GM19238 (cell line): ENCODE data around the gene TEDC2.
A peak's percentile ranks its signal among the peaks of the same experiment; 100 is the strongest.

Experiments used
- DNase-seq: peaks from one replicate; pipeline ENCODE4 v3.0.0; 2011; ENCODE audit warnings: low spot score; ENCODE audit not compliant: insufficient read length

TEDC2 gene

DNA sequence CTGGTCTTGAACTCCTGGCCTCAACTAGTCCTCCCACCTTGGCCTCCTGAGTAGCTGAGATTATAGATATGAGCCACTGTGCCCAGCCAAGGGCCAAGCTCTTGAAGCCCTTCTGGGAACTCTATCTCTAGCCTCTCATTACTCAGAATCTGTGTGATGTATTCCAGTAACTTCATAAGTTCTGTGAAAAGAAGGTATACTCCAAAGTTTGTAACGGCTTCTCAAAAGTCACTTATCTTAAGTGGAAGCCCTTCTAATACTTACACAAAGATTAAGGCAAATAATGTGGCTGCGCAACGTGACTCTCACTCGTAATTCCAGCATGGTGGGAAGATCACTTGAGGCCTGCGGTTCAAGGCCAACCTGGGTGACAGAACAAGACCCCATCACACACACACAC, 34.7 kb downstream of the TEDC2 start:
- no peak for DNase-seq

DNA sequence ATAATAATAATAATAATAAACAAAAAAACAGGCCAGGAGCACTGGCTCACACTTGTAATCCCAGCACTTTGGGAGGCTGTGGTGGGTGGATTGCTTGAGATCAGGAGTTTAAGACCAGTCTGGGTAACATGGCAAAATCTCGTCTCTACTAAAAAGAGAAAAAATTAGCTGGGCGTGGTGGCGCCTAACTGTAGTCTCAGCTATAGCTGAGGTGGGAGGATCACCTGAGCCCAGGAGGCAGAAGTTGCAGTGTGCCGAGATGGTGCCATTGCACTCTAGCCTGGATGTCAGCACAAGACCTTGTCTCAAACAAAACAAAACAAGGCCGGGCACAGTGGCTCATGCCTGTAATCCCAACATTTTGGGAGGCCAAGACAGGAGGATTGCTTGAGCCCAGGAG, 35.1 kb downstream of the TEDC2 start:
- DNase-seq, result no peak

DNA sequence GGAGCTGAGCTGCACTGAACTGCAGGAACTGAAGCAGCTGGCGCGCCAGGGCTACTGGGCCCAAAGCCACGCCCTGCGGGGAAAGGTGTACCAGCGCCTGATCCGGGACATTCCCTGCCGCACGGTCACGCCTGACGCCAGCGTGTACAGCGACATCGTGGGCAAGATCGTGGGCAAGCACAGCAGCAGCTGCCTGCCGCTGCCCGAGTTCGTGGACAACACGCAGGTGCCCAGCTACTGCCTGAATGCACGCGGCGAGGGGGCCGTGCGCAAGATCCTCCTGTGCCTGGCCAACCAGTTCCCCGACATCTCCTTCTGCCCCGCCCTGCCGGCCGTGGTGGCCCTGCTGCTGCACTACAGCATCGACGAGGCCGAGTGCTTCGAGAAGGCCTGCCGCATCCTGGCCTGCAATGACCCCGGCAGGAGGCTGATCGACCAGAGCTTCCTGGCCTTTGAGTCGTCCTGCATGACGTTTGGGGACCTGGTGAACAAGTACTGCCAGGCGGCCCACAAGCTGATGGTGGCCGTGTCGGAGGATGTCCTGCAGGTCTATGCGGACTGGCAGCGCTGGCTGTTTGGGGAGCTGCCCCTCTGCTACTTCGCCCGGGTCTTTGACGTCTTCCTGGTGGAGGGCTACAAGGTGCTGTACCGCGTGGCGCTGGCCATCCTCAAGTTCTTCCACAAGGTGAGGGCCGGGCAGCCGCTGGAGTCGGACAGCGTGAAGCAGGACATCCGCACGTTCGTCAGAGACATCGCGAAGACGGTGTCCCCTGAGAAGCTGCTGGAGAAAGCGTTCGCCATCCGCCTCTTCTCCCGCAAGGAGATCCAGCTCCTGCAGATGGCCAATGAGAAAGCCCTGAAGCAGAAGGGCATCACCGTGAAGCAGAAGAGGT, 36.6 kb downstream of the TEDC2 start:
- DNase-seq, result no peak

DNA sequence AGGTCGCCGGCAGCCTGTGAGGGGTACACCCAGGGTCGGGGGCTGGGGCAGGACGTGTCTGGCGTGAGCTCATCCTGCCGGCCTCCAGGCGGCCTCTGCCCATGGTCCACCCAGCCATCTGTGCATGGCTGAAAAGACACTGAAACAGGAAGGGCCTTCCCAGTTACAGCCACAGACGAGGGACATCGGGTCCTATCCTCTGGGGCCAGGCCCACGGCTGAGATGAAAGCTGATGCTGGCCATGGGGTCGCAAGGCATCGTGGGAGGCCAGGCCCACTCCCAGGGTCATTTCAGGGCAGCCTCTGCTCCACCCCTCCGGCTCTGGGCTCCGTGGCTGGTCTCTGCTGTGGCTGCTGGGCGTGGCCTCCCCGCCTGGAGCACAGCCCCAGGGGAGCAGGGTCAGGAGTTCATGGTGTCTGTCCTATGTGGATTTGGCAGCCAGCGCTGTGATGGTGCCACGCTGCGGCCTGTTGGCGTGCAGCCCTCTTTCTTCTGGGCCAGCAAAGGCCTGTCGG, 37.3 kb downstream of the TEDC2 start:
- no peak for DNase-seq

DNA sequence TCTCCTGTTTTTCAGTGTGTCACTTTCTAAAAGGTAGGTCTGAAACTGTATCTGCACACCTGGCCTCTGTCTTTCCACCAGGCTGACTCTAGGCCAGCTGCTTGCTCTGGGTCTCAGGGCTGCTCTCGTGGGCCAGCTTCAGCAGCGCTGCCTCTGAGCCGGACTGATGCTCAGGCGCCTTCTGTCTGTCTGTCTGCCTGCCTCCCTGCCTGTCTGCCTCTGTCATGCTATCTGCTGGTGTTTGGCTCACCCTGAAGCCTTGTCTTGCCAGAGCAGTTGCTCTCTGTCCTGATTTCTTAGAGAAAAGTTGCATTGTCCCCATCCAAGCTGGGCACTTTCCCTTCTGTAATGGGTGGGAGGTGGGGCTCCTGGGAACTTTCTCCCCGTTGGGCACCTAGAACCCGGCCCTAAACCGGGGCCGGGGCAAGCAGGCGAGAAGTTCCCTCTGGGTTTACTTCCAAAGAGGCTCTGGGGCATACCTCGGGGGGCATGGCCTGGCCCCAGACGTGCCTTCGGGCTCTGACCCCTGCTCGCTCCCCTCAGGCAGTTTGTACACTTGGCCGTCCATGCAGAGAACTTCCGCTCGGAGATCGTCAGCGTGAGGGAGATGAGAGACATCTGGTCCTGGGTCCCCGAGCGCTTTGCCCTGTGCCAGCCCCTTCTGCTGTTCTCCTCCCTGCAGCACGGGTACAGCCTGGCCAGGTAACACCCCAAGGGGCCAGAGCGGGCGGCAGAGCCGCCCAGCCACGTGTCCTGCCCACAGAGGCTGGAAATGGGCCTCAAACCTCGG, 38.0 kb downstream of the TEDC2 start:
- no peak for DNase-seq

DNA sequence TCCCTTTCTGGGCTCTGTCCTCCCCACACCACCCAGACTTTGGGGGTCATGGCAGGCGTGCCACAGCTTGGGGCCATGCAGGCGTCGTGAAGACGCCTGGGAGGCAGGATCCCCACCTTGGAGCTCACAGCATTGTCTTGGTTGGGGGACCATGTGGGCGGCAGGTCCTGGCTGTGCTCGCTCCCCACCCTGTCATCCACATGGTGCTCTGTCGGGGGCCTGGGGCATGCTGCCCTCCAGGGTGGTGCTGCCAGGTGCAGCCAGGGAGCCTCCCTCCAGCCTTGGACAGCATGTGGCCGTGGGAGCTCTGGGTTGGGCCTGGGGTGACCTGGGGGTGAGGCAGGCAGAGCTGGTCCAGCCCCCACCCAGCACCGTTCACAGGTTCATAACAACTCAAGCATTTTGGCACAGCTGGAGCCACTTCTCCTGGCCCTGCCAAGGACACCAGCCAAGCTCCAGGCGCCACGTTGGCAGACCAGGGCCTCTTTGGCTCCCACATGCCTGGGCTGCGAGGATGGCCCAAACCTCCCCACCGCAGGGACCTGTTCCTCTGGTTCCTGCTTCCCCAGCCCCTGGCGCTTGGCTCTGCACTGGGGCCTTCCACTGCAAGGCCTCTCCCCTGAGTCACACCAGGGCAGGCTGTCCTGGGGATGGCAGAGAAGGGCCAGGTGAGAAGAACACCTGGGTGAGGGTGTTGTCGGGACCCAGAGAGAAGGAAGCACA, 38.8 kb downstream of the TEDC2 start:
- DNase-seq, result no peak

DNA sequence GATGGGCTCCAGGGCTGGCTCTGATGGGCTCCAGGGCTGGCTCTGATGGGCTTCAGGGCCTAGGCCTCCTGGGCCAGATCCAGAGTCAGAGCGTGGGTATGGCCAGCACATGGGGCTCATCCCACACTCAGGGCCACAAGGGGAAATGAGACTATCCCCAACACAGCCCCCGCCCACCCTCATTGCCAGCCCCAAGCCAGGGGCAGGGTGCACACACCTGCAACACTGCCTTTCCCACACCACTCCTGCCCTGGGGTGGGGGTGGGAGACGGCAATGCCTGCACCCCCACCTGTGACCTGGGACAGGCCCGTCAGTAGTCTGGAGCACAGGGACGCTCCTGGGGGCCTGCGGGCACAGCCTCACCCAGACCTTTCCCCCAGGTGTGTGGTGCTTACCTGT, 39.5 kb downstream of the TEDC2 start:
- DNase-seq, result no peak

DNA sequence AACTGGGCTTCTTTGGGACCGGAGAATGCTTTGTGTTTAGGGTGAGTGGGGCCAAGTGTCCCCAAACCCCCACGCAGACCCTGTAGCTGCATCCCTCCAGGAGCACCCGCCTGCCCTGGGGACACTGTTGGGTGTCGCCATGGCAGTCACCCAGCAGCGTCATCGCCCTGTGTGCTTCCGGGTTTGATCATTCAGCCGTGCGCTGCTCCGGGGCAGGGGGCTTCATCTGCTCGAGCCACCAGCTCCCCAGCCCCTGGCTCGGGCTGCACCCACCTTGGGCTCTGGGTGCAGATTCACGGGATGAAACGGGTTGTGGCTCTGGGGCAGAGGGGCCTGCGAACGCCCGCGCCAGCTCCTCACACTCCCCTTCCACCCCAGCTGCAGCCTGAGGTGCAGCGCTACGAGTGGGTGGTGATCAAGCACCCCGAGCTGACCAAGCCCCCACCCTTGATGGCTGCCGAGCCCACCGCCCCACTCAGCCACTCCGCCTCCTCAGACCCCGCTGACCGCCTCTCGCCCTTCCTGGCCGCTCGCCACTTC, 40.1 kb downstream of the TEDC2 start:
- DNase-seq, result no peak

DNA sequence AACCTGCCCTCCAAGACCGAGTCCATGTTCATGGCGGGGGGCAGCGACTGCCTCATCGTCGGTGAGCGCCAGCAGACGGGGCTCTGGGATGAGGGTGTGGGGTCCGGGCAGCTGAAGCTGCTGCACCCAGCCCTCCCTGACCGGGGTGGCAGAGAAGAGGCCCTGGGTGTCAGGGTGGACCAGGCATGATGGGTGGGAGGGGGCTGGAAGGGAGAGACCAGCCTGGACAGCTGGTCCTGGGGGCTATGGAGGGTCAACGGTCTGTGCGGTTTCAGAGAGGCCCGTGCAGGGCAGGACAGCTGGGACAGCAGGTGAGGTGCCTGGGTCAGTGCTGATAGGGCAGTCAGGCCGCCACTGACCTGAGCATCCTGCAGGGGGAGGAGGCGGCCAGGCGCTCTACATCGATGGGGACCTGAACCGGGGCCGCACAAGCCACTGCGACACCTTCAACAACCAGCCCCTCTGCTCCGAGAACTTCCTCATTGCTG, 40.6 kb downstream of the TEDC2 start:
- no peak for DNase-seq

DNA sequence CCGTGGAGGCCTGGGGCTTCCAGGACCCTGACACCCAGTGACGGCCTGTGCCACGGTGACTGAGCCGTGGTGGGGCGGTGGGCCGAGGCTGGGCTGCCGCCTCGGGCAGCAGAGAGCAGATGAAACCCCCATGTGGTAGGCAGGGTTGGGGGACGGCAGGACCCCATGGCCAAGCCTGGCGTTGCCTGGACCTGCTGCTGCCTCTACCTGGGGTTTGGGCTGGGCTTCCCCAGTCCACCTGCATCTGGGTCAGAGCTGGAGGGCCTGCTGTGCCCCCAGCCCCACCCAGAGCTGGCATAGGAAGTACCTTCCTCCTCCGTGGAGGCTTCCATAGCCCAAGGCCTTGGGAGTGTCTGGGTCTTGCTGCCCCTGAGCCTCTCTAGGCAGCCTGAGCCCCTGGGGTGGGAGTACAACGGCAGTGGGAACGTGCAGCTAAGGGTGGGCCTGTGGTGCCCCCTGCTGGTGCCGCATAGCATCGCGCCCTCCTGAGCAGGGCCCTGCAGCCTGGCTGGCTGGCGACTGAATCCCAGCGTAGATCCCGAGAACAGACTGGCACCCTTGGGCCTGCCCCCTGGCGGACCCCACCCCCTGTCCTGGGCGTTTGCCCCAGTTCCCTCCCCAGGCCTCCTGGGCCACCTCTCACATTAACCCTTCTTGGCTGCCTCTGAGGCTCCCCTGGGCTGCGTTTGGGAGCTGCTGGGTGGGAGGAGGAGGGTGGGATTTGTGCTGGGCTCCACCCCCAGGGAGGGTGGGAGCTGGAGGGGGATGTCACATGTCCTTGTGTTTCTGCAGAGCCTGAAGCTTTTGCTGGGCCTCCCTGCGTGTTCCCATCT, 41.2 kb downstream of the TEDC2 start:
- DNase-seq, result peak; percentile 84

DNA sequence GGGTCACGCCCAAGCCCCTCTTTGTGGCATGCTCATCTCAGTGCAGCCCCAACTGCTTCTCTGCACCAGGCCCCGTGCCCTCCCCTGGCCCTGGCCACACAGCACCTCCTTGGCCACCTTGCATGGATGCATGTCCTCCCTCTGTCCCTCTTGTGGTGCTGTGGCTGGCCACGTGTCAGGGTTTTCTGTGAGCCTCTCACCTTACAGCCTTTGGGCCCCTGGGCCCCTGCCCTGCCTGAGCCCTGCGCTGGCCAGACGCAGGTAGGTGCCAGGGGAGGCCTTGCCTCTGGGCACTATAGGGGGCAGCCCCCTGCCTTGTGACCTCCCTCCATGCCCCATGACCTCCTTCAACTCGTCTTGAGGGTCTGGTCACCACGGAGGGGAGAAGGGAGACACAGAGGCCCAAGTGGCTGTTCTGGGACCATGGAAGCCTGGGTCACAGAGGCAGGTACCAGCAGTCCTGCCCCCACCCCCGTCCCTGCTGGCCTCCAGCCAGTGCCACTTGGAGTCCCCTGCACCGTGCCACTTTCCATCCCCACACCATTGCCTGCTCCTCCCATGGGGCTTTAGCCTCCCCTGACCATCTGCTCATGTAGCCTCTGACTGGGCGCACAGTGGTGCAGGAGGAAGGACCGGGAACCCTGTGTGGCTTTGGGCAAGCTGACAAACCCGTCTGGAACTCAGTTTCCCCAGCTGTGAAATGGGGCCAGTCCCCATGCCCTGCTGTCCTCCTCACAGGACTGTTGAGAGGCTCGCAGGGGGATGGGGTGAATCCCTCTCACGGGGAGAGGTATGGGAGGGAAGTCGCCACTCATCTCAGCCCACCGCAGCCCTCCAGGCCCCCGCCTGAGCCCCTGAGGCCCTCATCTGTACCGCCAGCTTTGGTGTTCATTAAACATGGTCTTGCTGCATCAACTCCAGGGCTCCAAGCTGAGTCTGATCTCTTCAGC, 42.3 kb downstream of the TEDC2 start:
- no peak for DNase-seq

DNA sequence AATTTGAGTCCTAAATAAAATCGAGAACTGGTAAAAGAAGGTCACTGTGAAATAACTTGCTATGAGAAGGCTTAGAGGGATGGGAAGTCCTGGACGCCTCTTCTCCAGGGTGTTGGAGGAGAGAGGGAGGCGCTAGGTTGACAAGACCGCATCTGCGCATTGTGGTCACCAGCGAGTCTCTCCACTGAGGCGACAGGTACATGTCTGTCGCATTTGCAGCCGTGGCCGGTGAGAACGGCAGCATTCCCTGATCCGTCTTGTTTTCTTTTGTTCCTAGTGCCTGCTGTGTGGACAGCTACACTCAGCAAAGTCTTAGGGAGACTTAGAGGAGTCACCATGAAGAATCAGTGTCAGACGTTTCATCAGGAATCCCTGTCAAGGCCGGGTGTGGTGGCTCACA, 45.8 kb downstream of the TEDC2 start:
- no peak for DNase-seq

DNA sequence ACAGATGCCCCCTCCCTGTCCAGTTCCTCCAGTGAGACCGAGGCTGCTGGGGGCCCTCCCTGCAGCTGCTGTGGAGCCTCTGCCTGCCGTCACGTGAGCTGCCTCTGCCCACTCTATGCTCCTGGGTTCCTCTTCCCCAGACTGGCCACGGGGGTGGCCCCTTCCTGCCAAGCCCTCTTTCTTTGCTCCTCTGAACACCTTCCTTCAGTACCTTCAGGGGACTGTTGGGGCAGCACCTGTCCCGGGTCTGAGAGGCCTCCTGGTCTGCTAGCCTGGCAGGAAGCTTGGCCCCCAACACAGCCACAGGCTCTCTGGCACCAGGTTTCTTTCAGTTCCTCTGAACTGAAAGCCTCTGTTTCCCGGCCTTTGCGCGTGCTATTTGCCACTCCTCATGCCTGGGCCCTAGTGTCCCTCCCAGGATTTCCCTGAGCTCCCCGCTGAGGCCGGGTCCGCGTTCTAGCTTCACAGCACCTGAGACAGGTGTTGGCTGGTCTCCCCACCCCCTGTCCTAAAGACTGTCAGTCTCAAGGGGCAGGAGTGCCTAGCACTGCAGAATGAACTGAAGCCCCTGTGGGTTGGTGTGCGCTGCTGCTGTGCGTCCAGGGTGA, 47.2 kb downstream of the TEDC2 start:
- DNase-seq, result peak; percentile 83

DNA sequence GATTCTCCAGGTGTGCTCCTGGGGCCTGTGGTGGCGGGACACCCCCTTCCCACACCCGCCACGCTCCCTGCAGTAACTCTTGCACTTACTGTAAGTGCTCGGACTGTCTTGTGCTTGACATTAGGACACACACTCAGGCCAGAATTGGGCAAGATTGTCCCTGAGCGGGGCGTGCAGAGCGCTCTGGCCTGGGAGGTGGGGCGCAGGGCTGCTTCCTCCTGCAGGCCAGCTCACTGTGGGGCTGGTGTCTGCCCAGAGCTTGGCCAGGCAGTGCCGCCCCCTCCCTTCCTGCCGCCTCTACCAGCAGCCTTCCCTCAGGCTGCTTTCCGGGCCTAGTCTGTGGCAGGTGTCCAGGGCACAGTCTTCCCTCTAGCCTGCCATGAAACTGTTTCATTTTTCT, 47.8 kb downstream of the TEDC2 start:
- no peak for DNase-seq

DNA sequence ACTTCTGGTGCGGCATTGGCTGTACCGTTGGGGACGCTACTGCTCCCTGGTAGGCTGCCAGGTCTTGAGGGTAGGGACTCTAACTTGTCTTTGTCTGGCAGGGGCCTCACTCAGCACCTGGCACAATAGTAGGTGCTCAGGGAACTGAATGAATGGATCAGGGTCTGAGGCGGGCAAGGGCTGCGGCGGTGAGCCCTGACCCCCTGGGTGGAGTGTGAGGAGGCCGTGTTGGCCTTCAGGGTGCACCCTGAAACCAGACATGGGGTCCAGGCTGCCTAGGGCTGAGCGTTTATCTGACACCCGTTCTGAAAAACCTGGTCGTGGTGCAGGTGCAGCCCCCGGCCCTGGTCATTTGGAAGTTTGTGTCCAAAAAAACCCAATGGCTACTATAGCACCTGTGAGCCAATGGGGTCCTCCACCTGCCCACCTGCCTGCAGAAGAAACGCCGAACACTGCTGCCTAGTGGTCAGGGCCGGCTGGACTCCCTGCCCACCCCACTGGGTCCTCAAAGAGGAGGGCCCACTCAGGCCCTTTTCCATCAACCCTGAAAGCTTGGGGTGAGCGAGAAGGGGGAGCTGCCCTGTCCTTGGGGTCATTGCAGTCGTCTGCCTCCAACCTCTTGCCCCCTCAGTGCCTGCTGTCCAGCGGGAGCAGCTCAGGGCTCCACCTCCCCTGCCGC, 49.0 kb downstream of the TEDC2 start:
- DNase-seq, result no peak

DNA sequence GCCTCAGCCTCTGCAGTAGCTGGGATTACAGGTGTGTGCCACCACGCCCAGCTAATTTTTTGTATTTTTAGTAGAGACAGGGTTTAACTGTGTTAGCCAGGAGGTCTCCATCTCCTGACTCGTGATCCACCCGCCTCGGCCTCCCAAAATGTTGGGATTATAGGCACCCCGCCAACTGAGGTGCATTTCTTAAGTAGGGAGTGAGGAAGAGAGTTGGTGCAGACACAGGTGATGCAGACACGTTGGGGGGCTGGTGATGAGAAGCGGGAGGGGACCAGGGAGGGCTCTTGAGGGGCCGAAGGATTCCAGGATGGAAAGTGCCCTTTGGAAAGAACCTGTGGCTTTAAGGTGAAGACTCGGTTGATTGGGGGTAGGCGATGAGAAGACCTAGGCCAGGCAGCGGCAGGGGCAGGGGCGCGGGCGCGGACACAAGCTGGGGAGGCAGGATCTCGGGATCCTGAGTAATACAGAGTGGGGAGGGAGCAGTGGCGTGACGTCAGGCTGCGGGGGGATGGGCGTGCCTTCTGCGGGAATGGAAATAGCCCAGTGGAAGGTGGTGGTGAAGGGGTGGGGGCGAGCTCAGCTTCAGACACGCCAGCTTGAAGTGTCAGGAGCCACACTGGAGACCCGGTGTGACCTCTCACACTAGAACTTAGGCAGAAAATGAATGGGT, 51.4 kb downstream of the TEDC2 start:
- no peak for DNase-seq

DNA sequence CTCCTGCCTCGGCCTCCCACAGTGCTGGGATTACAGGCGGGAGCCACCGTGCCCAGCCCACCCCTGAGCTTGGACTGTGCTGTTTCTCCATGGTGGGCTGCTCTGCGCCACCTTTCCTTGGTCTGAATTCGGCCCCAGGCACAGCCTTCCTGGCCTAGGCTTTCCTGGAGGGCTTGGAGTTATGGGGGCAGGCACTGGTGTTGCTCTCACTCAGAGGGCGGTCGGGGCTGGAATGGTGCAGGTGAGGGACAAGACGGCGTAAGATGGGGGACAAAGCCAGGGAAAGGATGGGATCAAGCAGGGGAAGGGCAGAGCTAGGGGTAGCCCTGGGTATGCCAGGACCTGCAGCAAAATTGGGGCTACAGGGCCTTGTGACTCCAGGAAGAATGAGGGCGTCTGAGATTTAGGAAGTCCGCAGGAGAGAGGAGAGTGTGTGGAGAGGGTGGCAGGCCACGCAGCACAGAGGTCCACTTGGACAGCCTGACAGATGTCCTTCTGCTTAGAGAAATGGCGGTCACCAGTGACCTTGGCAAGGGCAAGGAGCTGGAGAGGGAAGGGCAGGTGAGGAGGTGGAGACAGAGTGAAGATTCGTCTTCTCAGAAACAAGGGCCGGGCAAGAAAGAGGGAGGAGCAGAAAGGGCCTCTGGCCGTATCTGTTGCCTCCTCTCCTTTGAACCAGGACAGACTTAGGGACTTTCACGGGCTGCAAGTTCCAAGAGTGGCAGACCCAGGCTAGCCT, 52.3 kb downstream of the TEDC2 start:
- no peak for DNase-seq
